GM10266 (cell line): Measurements from ENCODE around the gene ZG16.

Source experiments
- DNase-seq: peaks from one replicate; pipeline ENCODE4 v3.0.0; 2012; ENCODE audit errors: extremely low spot score
- CTCF ChIP-seq: IDR thresholded peaks from 2 replicates; pipeline ENCODE4 v1.5.1; 2012; ENCODE audit warnings: mild to moderate bottlenecking, low read depth; ENCODE audit not compliant: control insufficient read depth, insufficient read depth; ENCODE audit errors: missing control alignments

Gene ZG16

GRCh38 chr16:29805232-29806098, 27.4 kb downstream of the ZG16 start:
- peak; percentile 97 for DNase-seq
- TF ChIP-seq CTCF = no peak

- TF ChIP-seq CTCF = no peak
- peak; percentile 92 for DNase-seq
Observed at GRCh38 chr16:29806099-29806579, 28.1 kb downstream of the ZG16 start, which contains the start of gene MAZ. Gene MAZ (plus strand): TSS chr16:29806529. CDS start chr16:29806702, 173 bp downstream.

GRCh38 chr16:29806641-29807425, 28.8 kb downstream of the ZG16 start:
- DNase-seq = peak; percentile 65
- no peak for TF ChIP-seq CTCF

- peak; percentile 72 for TF ChIP-seq CTCF
- peak; percentile 89 for DNase-seq
Observed at GRCh38 chr16:29807426-29808218, 29.6 kb downstream of the ZG16 start.

- TF ChIP-seq CTCF = no peak
- no peak for DNase-seq
Observed at GRCh38 chr16:29808219-29808900, 30.3 kb downstream of the ZG16 start.

GRCh38 chr16:29809031-29809747, 31.1 kb downstream of the ZG16 start:
- DNase-seq = no peak
- TF ChIP-seq CTCF = no peak
